HepG2 (cell line): ENCODE results near the gene KTI12. TPM values are rescaled to one million over a fixed set of nuclear protein-coding genes. Genes with fewer than 3 reads are reported as not detected.

ENCODE experiments used
- DR1 ChIP-seq: sonication (generic); formaldehyde crosslinking; IDR thresholded peaks from 2 replicates; pipeline ENCODE4 v1.8.0; 2021; ENCODE audit warnings: mild to moderate bottlenecking, missing genetic modification reagents, inconsistent platforms
- FOXA1 ChIP-seq, 2 experiments: fragments of 450-650 bp in 1 of 2; sonication (generic) in 1 of 2; formaldehyde crosslinking in 1 of 2; IDR thresholded peaks; 2 replicates each; pipeline versions ENCODE4 v1.4.0 to v1.6.1; 2016 to 2020; ENCODE audit warnings: missing genetic modification reagents in 1 of 2
- FUBP1 ChIP-seq: sonication (generic); formaldehyde crosslinking; IDR thresholded peaks from 2 replicates; pipeline ENCODE4 v1.5.1; 2020; ENCODE audit warnings: missing genetic modification reagents, mild to moderate bottlenecking, borderline replicate concordance
- HHEX ChIP-seq: IDR thresholded peaks from 2 replicates; pipeline ENCODE4 v1.6.1; 2016; ENCODE audit warnings: control low read depth
- KLF16 ChIP-seq, 2 experiments: sonication (generic) in 1 of 2; formaldehyde crosslinking in 1 of 2; IDR thresholded peaks; 2 replicates each; pipeline versions ENCODE4 v1.6.1 to v1.8.0; 2016 to 2023; ENCODE audit warnings: missing genetic modification reagents in 2 of 2, missing compliant biosample characterization in 1 of 2
- LCORL ChIP-seq, 2 experiments: fragments of 450-650 bp in 1 of 2; sonication (generic) in 1 of 2; formaldehyde crosslinking in 1 of 2; IDR thresholded peaks; 2 replicates each; pipeline versions ENCODE4 v1.5.0 to v1.6.1; 2017 to 2020; ENCODE audit warnings: antibody characterized with exemption in 1 of 2, missing genetic modification reagents in 1 of 2
- MNT ChIP-seq: fragments of 450-650 bp; IDR thresholded peaks from 2 replicates; pipeline ENCODE4 v1.6.1; 2016
- NPAS2 ChIP-seq: sonication (generic); formaldehyde crosslinking; IDR thresholded peaks from 2 replicates; pipeline ENCODE4 v1.8.0; 2022; ENCODE audit warnings: mild to moderate bottlenecking, missing genetic modification reagents, borderline replicate concordance
- RBFOX2 ChIP-seq: fragments of 200-400 bp; formaldehyde crosslinking; IDR thresholded peaks from 2 replicates; pipeline ENCODE4 v1.6.1; 2017; ENCODE audit warnings: low read depth, mild to moderate bottlenecking, low read length
- YY1 ChIP-seq: IDR thresholded peaks from 2 replicates; pipeline ENCODE4 v1.6.1; 2011; ENCODE audit warnings: low read length, low read depth, moderate library complexity, mild to moderate bottlenecking; ENCODE audit not compliant: insufficient read depth, insufficient replicate concordance
- ZBTB20 ChIP-seq: sonication (generic); formaldehyde crosslinking; IDR thresholded peaks from 2 replicates; pipeline ENCODE4 v1.8.1; 2023; ENCODE audit warnings: missing genetic modification reagents, low read depth, mild to moderate bottlenecking, borderline replicate concordance
- ZBTB39 ChIP-seq: sonication (generic); formaldehyde crosslinking; IDR thresholded peaks from 2 replicates; pipeline ENCODE4 v1.5.0; 2020; ENCODE audit warnings: missing genetic modification reagents
- ZGPAT ChIP-seq: IDR thresholded peaks from 2 replicates; pipeline ENCODE4 v1.6.1; 2016; ENCODE audit warnings: mild to moderate bottlenecking
- ZNF629 ChIP-seq: sonication (generic); formaldehyde crosslinking; conservative IDR thresholded peaks from 2 replicates; pipeline ENCODE4 v1.5.0; 2020; ENCODE audit warnings: missing genetic modification reagents
- ZNF7 ChIP-seq: IDR thresholded peaks from 2 replicates; pipeline ENCODE4 v1.6.1; 2016; ENCODE audit warnings: missing biosample characterization, missing genetic modification reagents
- polyA plus RNA-seq, 8 experiments: library from polyadenylated mRNA; depleted of rRNA in 3 of 8; stranded (reverse) in 7 of 8; unstranded in 1 of 8; fragments of >200 nt; fragmentation: Illumina TruSeq in 4 of 8; extraction: Trizol in 4 of 8; gene quantifications; 2 replicates each; pipeline versions ENCODE4 v1.2.1 to v1.2.3, GENCODE V29; 2011 to 2016; ENCODE audit warnings: low read depth in 4 of 8, missing spikeins in 1 of 8, mixed read lengths in 1 of 8; ENCODE audit not compliant: insufficient read depth in 1 of 8
- total RNA-seq, 5 experiments: library from RNA; depleted of rRNA; stranded (reverse); fragments of >200 nt; fragmentation: Illumina TruSeq; extraction: Trizol; gene quantifications; 2 replicates each; pipeline ENCODE4 v1.2.3, GENCODE V29; 2016; ENCODE audit warnings: low read depth in 1 of 5

KTI12 gene
- total and polyA plus RNA-seq, 2 of the 13 experiments (the other 11 are each of a cell fraction or from before 2014, with no cell fraction given) = 7.4 to 10.2 TPM

- TF ChIP-seq MNT = peak; percentile 37; the same call in 1 of the 2 replicates
- peak; percentile 90 for TF ChIP-seq ZGPAT
- no peak for TF ChIP-seq LCORL (IDR thresholded peaks at IDR 0.05)
- 0 out of 2 replicates have a peak, but pooled peaks have one; percentile 24 for TF ChIP-seq LCORL (CRISPR knock-in tag; IDR thresholded peaks at IDR 0.05)
- TF ChIP-seq ZNF7 (CRISPR knock-in tag) = no peak
- TF ChIP-seq ZBTB20 (CRISPR knock-in tag) = peak; percentile 69; the same call in 1 of the 2 replicates
- no peak for TF ChIP-seq NPAS2 (CRISPR knock-in tag)
- peak; percentile 14 to 69; a peak in 1 of 4 replicates for TF ChIP-seq KLF16 (CRISPR knock-in tag; IDR thresholded peaks at IDR 0.05)
- peak; percentile 91 for TF ChIP-seq RBFOX2
- TF ChIP-seq FOXA1 (IDR thresholded peaks at IDR 0.05) = no peak
- TF ChIP-seq FOXA1 (CRISPR knock-in tag; IDR thresholded peaks at IDR 0.05) = no peak; the same call in 1 of the 2 replicates
- TF ChIP-seq ZNF629 = 0 out of 2 replicates have a peak, but pooled peaks have one; percentile 13
- peak; percentile 89 for TF ChIP-seq YY1
- TF ChIP-seq DR1 (CRISPR knock-in tag) = no peak
- no peak for TF ChIP-seq HHEX (CRISPR knock-in tag)
- no peak for TF ChIP-seq ZBTB39 (CRISPR knock-in tag)
- TF ChIP-seq FUBP1 = 0 out of 2 replicates have a peak, but pooled peaks have one; percentile 15
Observed at GRCh38 chr1:52033190-52034049, at the start of gene KTI12 (continued).
